Activated naive CD4-positive, alpha-beta T cell treated with anti-CD3 and anti-CD28 coated beads, Interleukin-2, amount 10 ng/mL, durations not matched to agents 7 days and 5 days (primary cell): ENCODE data around the gene SYT8.

Experiments used
- CTCF ChIA-PET: fragments of 350-600 bp; sonication (Branson Sonifier 250); formaldehyde crosslinking; loops from one replicate; lab custom pipeline; 2021; ENCODE audit warnings: antibody characterized with exemption; lab: Charles Lee
- DNase-seq: peaks from one replicate; pipeline ENCODE4 v3.0.0-alpha.2; 2020
- H3K27ac Mint-ChIP-seq: one replicate; pipeline ENCODE4 v1.8.0; 2021; ENCODE audit warnings: mild to moderate bottlenecking, moderate library complexity, mixed read lengths
- H3K27me3 Mint-ChIP-seq: one replicate; pipeline ENCODE4 v1.8.0; 2021; ENCODE audit warnings: mild to moderate bottlenecking, mixed read lengths
- H3K36me3 Mint-ChIP-seq: one replicate; pipeline ENCODE4 v1.8.0; 2021; ENCODE audit warnings: mixed read lengths
- H3K4me1 Mint-ChIP-seq: one replicate; pipeline ENCODE4 v1.8.0; 2021; ENCODE audit warnings: mixed read lengths
- H3K4me3 Mint-ChIP-seq: one replicate; pipeline ENCODE4 v1.8.0; 2021; ENCODE audit warnings: mild to moderate bottlenecking, moderate library complexity, mixed read lengths
- H3K9me3 Mint-ChIP-seq: one replicate; pipeline ENCODE4 v1.8.0; 2021; ENCODE audit warnings: mixed read lengths

Gene SYT8

DNA sequence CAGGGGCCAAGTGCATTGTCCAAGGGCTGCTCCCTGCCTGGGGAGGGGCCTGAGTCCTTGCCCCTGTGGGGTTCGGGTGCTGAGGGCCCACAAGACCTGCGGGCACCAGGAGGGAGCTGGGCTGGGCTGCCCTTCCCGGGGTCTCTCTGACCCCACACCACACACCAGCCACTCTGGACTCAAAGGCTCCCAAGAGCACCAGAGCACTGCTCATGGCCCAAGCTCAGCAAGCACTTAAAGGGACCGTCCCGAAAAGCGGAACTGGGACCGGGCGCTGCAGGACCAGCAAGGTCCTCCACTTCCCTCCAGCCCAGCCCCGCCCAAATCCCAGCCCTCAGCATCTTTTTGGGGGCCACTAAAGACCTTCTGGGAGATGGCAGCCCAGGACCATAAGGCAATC lies 23.4 kb downstream of the SYT8 start:
- Mint-ChIP-seq H3K4me1 (peaks cover 23% of the 10 kb centered on the region), H3K27ac (no peak overlapping the region), H3K27me3 (no peaks in the 10 kb centered on the region), H3K4me3 (no peak overlapping the region), H3K36me3 (peaks cover 26% of the 10 kb centered on the region), H3K9me3 (no peaks in the 10 kb centered on the region)
- CTCF ChIA-PET: interaction anchor here (2.2 kb wide), 1 partner anchor 24 kb away, joined by 8 read pairs; no protein-coding TSS in a partner anchor
- no peak for DNase-seq

DNA sequence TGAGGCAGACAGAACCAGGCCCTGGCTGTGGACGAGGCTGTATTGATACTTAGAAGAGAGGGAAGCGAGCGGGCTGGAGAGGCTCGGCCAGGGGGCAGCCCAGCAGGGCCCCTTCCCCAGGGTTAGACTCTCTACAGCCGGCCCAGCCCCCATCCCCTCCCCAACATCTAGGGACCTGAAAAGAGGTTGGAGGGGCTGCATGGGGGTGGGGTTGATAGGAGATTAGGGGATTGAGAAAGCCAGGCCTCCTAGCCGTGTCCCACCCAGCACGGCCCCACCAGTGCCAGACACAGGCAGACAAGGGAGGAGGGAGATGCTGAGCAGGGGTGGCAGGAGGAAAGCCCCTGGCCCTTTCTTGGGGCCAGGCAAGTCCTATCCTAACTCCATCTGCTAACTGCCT lies 23.8 kb downstream of the SYT8 start:
- no peak overlapping the region for H3K27ac Mint-ChIP-seq
- no peaks in the 10 kb centered on the region for H3K9me3 Mint-ChIP-seq
- CTCF ChIA-PET: interaction anchor here (2.2 kb wide), 1 partner anchor 24 kb away, joined by 8 read pairs; no protein-coding TSS in a partner anchor
- H3K36me3 Mint-ChIP-seq: peaks cover 21% of the 10 kb centered on the region
- H3K4me1 Mint-ChIP-seq: peaks cover 24% of the 10 kb centered on the region
- H3K4me3 Mint-ChIP-seq: no peak overlapping the region
- no peak for DNase-seq
- no peaks in the 10 kb centered on the region for H3K27me3 Mint-ChIP-seq

DNA sequence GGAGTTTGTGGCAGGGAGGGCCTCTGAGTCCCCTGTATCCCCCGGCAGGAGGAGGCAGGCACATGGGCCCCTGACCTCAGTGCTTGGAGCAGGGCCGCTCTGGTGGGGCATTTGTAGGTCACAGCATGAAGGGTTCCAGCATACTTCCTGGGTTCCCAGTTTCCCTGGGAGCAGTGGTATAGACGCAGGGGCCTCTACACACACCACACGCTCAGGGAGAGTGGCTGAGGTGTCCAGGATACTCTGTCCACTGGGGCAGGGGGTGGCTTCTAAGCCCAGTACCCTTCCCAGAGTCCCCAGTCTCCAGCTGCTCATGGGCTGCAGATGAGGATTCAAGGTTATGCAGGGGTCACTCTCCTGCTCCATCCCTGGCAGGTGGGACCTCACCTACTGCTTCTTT lies 24.2 kb downstream of the SYT8 start:
- H3K27me3 Mint-ChIP-seq: no peaks in the 10 kb centered on the region
- no peak for DNase-seq
- no peaks in the 10 kb centered on the region for H3K9me3 Mint-ChIP-seq
- CTCF ChIA-PET: interaction anchor here (2.2 kb wide), 1 partner anchor 23 kb away, joined by 8 read pairs; no protein-coding TSS in a partner anchor
- H3K4me3 Mint-ChIP-seq: no peak overlapping the region
- H3K27ac Mint-ChIP-seq: no peak overlapping the region
- peaks cover 18% of the 10 kb centered on the region for H3K36me3 Mint-ChIP-seq
- peaks cover 20% of the 10 kb centered on the region for H3K4me1 Mint-ChIP-seq

DNA sequence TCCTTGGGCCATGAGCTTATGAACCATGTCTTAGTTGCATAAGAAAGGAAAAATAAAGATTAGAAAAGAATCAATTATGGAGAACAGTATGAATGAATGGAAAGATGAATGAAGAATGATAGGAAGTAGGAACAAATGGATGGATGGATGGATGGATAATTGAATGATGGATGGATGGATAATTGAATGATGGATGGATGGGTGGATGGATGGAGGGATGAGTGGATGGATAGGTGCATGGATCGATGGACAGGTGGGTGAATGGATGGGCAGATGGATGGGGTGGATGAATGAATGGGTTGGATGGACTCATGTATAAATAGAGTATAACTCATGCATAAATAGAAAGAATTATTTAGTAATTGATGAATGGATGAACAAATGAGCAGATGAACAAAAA lies 25.3 kb downstream of the SYT8 start:
- Mint-ChIP-seq H3K27me3 (no peaks in the 10 kb centered on the region), H3K4me3 (no peak overlapping the region), H3K4me1 (peaks cover 19% of the 10 kb centered on the region), H3K36me3 (peaks cover 15% of the 10 kb centered on the region), H3K9me3 (no peaks in the 10 kb centered on the region), H3K27ac (no peak overlapping the region)
- no peak for DNase-seq
- CTCF ChIA-PET: no interaction called here

DNA sequence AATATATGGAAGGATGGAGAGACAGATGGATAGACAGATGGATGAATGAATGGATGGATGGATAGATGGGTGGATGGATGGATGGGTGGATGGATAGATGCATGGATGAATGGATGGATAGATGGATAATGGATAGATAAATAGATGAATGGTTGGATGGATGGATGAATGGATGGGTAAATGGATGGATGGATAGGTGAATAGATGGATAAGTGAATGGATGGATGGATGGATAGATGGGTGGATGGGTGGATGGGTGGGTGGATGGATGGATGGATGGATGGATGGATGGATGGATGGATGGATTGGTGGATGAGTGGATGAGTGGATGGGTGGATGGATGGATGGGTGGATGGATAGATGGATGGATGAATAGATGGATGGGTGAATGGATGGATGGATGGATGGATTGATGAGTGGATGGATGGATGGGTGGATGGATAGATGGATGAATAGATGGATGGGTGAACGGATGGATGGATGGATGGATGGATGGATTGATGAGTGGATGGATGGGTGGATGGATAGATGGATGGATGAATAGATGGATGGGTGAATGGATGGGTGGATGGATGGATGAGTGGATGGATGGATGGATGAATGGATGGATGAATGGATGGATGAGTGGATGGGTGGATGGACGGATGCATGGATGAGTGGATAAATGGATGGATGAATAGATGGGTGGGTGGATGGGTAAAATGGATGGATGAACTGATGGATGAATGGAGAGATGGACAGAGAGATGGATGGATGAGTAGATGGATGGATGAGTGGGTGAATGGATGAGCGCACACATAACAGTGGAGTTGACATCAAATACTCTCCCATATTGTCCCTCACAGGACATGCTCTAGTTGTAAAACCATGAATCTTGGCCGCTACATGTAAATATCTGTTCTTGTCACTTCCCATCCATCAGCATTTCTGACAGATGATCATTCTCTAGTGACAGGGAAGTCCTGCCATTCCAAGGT lies 26.9 kb downstream of the SYT8 start:
- CTCF ChIA-PET: interaction anchor here (1.3 kb wide), 1 partner anchor 21 kb away, joined by 4 read pairs; no protein-coding TSS in a partner anchor
- H3K36me3 Mint-ChIP-seq: peaks cover 15% of the 10 kb centered on the region
- H3K9me3 Mint-ChIP-seq: no peaks in the 10 kb centered on the region
- no peak overlapping the region for H3K27ac Mint-ChIP-seq
- H3K4me3 Mint-ChIP-seq: no peak overlapping the region
- DNase-seq: no peak
- H3K27me3 Mint-ChIP-seq: no peaks in the 10 kb centered on the region
- H3K4me1 Mint-ChIP-seq: peaks cover 10% of the 10 kb centered on the region

DNA sequence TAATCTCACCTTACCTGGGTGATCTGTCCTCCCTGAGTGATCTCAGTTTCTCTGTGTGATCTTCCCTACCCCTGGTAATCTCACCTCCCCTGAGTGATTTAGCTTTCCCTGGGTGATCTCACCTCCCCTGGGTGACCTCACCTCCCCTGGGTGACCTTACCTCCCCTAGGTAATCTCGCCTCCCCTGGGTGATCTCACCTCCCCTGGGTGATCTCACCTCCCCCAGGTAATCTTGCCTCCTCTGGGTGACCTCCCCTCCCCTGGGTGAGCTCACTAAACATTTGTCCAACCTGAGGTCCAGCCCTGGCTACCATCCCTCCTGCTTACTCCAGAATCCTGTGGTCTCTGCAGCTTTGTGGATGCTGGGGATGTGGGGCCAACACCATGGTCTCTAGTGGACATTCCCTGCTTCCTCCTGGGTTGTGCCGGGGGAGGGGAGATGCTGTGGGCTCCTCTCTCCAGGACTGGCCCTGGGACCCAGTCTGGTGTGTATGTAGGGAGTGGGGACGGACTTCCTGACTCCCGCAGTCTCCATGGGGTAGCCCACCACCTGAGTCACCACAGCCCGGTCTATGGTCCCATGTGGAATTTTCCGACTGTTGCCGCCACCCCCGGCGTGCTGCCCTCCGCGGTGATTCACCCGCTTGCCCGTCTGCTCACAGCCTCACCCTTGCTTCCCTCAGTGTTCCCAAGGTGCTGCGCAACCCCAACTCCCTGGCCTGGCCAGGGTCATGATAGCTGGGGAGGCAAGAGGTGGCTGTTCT lies 28.0 kb downstream of the SYT8 start:
- CTCF ChIA-PET: interaction anchor here (1.3 kb wide), 1 partner anchor 20 kb away, joined by 4 read pairs; no protein-coding TSS in a partner anchor
- H3K4me1 Mint-ChIP-seq: peaks cover 10% of the 10 kb centered on the region
- H3K27ac Mint-ChIP-seq: no peak overlapping the region
- H3K36me3 Mint-ChIP-seq: peaks cover 15% of the 10 kb centered on the region
- no peak for DNase-seq
- H3K27me3 Mint-ChIP-seq: no peaks in the 10 kb centered on the region
- H3K4me3 Mint-ChIP-seq: no peak overlapping the region
- H3K9me3 Mint-ChIP-seq: no peaks in the 10 kb centered on the region

DNA sequence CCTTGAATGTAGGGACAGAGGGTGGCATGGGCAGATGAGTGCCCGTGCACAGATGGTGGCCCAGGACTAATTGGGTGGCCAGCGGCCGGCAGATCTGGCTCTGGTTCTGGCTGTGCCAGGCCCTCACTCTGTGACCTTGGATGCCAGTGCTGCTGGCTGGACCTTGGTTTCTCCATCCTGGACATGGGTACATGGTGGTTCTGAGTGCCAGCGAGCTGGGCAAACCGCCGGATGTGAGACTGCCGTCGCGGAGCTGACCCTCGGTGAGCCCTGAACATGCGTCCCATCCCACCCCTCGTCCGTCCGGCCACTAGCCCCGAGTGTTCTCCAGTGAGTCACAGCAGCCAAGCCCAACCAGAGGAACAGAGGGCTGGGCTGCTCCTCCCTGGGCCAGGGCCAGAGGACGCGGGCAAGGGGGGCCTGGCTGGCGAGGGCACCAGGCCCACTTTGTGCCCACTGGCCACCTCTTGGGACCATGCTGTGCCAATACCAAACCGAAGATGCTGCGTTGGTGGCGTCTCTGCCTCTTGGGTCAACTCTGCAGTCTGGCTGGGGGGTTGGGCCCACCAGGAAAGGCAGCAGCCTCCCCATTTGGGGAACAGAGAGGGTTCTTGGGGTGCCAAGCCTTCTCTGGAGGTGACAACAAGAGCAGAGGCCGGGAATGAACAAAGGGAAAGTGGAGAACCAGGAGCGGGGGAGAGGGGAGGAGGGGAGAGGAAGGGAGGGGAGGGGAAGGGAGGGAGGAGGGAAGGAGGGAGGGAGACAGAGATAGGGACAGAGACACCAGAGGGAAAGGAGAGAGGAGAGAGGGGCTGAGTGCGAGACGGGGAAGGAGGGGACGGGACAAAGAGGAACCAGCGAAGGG lies 28.8 kb downstream of the SYT8 start:
- peaks cover 10% of the 10 kb centered on the region for H3K4me1 Mint-ChIP-seq
- H3K4me3 Mint-ChIP-seq: no peak overlapping the region
- CTCF ChIA-PET: no interaction called here
- H3K36me3 Mint-ChIP-seq: peaks cover 12% of the 10 kb centered on the region
- no peaks in the 10 kb centered on the region for H3K9me3 Mint-ChIP-seq
- no peak overlapping the region for H3K27ac Mint-ChIP-seq
- H3K27me3 Mint-ChIP-seq: no peaks in the 10 kb centered on the region
- no peak for DNase-seq

DNA sequence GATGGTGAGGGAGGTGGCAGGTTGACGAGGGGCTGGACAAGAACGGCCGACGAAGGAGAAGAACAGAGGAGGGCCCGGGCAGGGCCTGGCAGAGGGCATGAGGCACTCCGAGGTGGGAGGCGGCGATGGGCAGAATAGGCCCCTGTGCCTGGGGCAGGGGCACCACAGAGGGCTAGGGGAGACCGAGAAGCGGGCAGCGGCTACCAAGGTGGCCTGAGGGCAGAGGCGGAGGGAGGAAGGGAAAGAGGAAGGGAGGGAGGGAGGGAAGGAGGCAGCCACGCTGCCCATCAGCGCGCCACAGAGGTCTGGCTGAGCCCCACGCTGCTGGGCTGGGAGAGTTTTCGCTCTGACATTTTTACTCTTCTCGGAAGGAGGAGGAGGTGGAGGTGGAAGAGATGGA lies 29.4 kb downstream of the SYT8 start:
- no peak overlapping the region for H3K27ac Mint-ChIP-seq
- peaks cover 8% of the 10 kb centered on the region for H3K36me3 Mint-ChIP-seq
- no peaks in the 10 kb centered on the region for H3K27me3 Mint-ChIP-seq
- no peak overlapping the region for H3K4me3 Mint-ChIP-seq
- CTCF ChIA-PET: no interaction called here
- DNase-seq: no peak
- no peaks in the 10 kb centered on the region for H3K9me3 Mint-ChIP-seq
- H3K4me1 Mint-ChIP-seq: peaks cover 16% of the 10 kb centered on the region

DNA sequence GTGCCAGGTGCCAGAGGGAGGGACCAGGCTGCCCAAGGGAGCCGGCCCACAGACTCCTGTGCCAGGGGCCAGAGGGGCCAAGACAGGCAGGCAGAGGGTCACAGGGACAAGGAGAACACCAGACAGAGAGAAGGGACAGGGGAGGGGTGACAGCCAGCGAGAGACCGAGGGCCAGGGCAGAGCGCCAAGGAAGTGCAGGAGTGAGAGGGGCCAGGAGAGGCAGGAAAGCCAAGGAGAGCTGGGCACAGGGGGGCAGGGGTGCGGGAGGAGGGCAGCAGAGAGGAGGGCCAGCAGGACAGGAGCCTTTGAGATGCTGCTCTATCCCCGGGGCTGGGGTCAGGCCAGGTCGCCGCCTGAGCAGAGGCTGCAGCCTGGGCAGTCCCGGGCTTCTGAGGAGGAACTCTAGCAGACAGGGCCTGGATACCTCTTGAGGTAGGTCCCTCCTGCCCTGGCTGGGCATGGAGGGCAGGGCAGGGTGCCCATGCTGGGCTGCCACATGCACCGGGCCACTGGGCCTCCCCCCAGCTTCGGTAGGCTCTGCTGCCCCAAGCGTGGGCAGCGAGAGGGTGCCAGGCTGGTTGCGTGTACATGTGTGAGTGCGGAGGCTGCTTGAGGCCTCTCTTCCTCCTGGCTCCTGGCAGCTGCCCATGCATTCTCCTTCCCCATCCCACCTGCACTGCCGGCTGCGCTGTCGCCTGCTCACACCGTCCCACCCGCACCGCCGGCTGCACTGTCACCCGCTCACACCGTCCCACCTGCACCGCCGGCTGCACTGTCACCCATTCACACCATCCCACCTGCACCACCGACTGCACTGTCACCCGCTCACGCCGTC lies 30.3 kb downstream of the SYT8 start:
- no peak for DNase-seq
- Mint-ChIP-seq H3K36me3 (peaks cover 8% of the 10 kb centered on the region), H3K27me3 (no peaks in the 10 kb centered on the region), H3K27ac (no peak overlapping the region), H3K4me1 (peaks cover 21% of the 10 kb centered on the region), H3K9me3 (no peaks in the 10 kb centered on the region), H3K4me3 (no peak overlapping the region)
- CTCF ChIA-PET: interaction anchor here (1.5 kb wide), 1 partner anchor 11 kb away, joined by 4 read pairs; no protein-coding TSS in a partner anchor

DNA sequence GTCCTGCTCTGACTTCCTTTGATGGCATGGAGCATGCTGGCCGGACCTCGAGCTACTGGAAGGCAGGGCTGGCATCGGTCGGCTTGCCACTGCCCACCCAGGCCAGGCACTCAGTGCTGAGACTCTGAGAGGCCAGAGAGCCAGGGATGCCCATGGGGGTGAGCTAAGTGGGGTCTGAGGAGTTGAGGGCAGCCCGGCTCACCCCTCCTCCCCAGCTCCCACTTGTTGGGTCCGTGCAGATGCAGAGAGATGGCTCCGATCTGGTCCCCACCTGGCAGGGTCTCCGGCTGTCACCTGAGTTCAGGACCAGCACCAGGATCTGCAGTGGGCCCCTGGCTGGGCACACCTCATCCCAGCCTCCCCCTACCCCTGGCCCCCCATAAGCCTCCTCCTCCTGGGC lies 31.4 kb downstream of the SYT8 start:
- Mint-ChIP-seq H3K36me3 (peaks cover 17% of the 10 kb centered on the region), H3K27me3 (no peaks in the 10 kb centered on the region), H3K27ac (no peak overlapping the region), H3K9me3 (no peaks in the 10 kb centered on the region), H3K4me3 (no peak overlapping the region), H3K4me1 (peaks cover 33% of the 10 kb centered on the region)
- DNase-seq: no peak
- CTCF ChIA-PET: interaction anchor here (1.5 kb wide), 1 partner anchor 12 kb away, joined by 4 read pairs; no protein-coding TSS in a partner anchor

DNA sequence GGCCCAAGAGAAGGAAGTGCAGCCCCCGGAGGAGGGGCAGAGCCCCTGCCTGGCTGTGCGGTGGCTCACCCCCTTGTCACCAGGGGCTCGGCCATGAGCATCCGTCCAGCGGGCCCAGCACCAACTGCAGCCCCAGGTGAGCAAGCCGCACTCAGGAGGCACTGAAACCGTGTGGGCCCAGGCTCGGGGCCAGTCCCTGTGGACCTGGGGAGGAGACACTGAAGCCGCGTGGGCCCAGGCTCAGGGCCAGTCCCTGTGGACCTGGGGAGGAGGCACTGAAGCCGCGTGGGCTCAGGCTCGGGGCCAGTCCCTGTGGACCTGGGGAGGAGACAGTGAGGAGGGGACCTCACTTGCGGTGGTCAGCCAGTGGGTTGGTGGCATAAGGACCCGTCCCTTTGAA lies 32.0 kb downstream of the SYT8 start:
- Mint-ChIP-seq H3K4me3 (no peak overlapping the region), H3K36me3 (peaks cover 17% of the 10 kb centered on the region), H3K9me3 (no peaks in the 10 kb centered on the region), H3K27me3 (no peaks in the 10 kb centered on the region), H3K4me1 (peaks cover 35% of the 10 kb centered on the region), H3K27ac (no peak overlapping the region)
- CTCF ChIA-PET: no interaction called here
- no peak for DNase-seq

DNA sequence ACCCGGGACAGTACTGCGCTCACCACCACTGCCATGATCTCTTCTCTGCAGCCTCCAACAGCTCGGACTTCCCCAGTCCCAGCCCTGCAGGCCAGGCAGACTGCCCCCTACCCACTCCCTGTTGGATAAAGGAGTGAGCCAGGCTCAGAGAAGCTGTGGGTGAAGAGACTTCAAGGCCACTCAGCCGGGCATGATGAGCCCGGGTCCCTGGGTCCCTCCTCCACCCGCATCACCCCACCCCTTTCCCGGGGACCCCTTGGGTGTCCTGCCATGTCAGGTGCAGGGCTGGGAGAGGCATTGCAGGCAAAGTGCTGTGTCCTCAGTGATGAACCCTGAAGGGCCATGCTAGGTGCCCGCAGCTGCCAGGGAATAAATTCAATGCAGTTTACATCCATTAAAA lies 32.6 kb downstream of the SYT8 start:
- H3K27ac Mint-ChIP-seq: no peak overlapping the region
- peaks cover 39% of the 10 kb centered on the region for H3K4me1 Mint-ChIP-seq

DNA sequence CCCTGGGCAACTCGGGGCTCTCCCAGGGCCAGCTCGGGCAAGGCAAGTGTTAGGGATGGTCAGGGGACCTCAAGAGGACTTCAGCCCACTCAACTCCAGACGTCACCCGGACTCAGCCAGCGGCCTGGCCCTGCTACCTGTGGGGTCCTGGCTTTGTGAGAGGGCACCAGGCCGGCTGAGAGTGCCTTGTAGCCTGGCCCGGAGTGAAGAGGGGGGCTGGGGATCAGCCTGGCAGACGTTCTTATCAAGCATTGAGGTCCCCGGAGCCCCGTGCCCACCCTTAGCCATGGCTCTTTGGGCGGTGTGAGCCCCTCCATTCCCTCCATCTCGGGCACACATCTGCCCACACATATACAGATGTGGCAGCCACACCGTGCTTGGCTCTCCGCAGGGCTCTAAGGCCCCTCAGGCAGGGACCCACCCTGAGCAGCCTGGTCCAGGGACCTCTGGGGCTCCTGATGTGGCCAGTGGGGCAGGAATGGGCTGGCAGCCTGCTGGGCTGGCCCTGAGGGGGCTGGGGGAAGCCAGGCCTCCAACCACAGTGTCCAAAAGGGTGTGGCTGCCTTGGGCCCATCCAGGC lies 33.4 kb downstream of the SYT8 start:
- H3K4me1 Mint-ChIP-seq: peaks cover 38% of the 10 kb centered on the region
- H3K27ac Mint-ChIP-seq: no peak overlapping the region
- H3K9me3 Mint-ChIP-seq: no peaks in the 10 kb centered on the region
- H3K4me3 Mint-ChIP-seq: no peak overlapping the region
- DNase-seq: no peak
- peaks cover 17% of the 10 kb centered on the region for H3K36me3 Mint-ChIP-seq
- H3K27me3 Mint-ChIP-seq: no peaks in the 10 kb centered on the region
- CTCF ChIA-PET: no interaction called here

More for the DNA sequence above, 32.6 kb downstream of the SYT8 start:
- Mint-ChIP-seq H3K36me3 (peaks cover 17% of the 10 kb centered on the region), H3K4me3 (no peak overlapping the region), H3K9me3 (no peaks in the 10 kb centered on the region), H3K27me3 (no peaks in the 10 kb centered on the region)
- CTCF ChIA-PET: no interaction called here
- no peak for DNase-seq
